ENCODE data around the gene PUSL1. TPM values are rescaled to one million over a fixed set of nuclear protein-coding genes. Genes with fewer than 3 reads are reported as not detected.

PUSL1 gene
- total RNA-seq, 1 donor from 2014 or later: 8.4 TPM

- DNase-seq (ENCODE audit: low spot score): peak; percentile 70
- peak; percentile 51 for ATAC-seq
Measured at GRCh38 chr1:1349256-1350012, 41.0 kb downstream of the PUSL1 start, which contains the start of gene DVL1. Gene DVL1, minus strand, starts transcription at chr1:1349418. Its CDS starts 353 bp downstream, at chr1:1349065.

- peak; percentile 49 for DNase-seq (ENCODE audit: low spot score)
- no peak for ATAC-seq
Measured at GRCh38 chr1:1351511-1352427, 43.4 kb downstream of the PUSL1 start.

GRCh38 chr1:1352786-1353388, 44.5 kb downstream of the PUSL1 start:
- no peak for ATAC-seq
- DNase-seq (ENCODE audit: low spot score): peak; percentile 45

- peak; percentile 45 for DNase-seq (ENCODE audit: low spot score)
Measured at GRCh38 chr1:1353389-1354151, 45.2 kb downstream of the PUSL1 start.

GRCh38 chr1:1354271-1355247, 46.2 kb downstream of the PUSL1 start:
- DNase-seq (ENCODE audit: low spot score) (peak; percentile 46), ATAC-seq (peak; percentile 2)

More at GRCh38 chr1:1353389-1354151, 45.2 kb downstream of the PUSL1 start:
- ATAC-seq: no peak

GRCh38 chr1:1355416-1355815, 47.0 kb downstream of the PUSL1 start:
- peak; percentile 50 for DNase-seq (ENCODE audit: low spot score)
- peak; percentile 44 for ATAC-seq

GRCh38 chr1:1356166-1356795, 47.9 kb downstream of the PUSL1 start:
- DNase-seq (ENCODE audit: low spot score) (peak; percentile 40), ATAC-seq (no peak)

- DNase-seq (ENCODE audit: low spot score) (peak; percentile 45), ATAC-seq (no peak)
Measured at GRCh38 chr1:1356796-1357401, 48.5 kb downstream of the PUSL1 start.

- DNase-seq (ENCODE audit: low spot score): peak; percentile 35
- no peak for ATAC-seq
Measured at GRCh38 chr1:1357871-1358432, 49.6 kb downstream of the PUSL1 start.

- ATAC-seq: peak; percentile 11
- DNase-seq (ENCODE audit: low spot score): peak; percentile 45
Measured at GRCh38 chr1:1358433-1359271, 50.3 kb downstream of the PUSL1 start, which contains the start of gene MXRA8. Gene MXRA8, minus strand, starts transcription at chr1:1358555. Its CDS starts 51 bp downstream, at chr1:1358504.

- no peak for DNase-seq (ENCODE audit: low spot score)
Measured at GRCh38 chr1:1359308-1359663, 50.9 kb downstream of the PUSL1 start.

GRCh38 chr1:1359664-1360468, 51.5 kb downstream of the PUSL1 start:
- DNase-seq (ENCODE audit: low spot score): peak; percentile 40
- peak; percentile 6 for ATAC-seq

More at GRCh38 chr1:1359308-1359663, 50.9 kb downstream of the PUSL1 start:
- no peak for ATAC-seq

- DNase-seq (ENCODE audit: low spot score) (peak; percentile 40), ATAC-seq (no peak)
Measured at GRCh38 chr1:1360506-1361169, 52.2 kb downstream of the PUSL1 start.

Data from left lobe of liver (tissue), 2 donors.